Gastrocnemius medialis (tissue), 4 donors: ENCODE data around the gene FAM83F. TPM values are rescaled to one million over a fixed set of nuclear protein-coding genes. Genes with fewer than 3 reads are reported as not detected.

Experiments
- ATAC-seq, 2 donors: fragments of 150-250 bp; one replicate each; pipeline ENCODE4 v1.9.1; 2016
- DNase-seq, 2 donors: peaks; one replicate each; pipeline ENCODE4 v3.0.0-alpha.2; 2019
- H3K27ac ChIP-seq, 4 donors: fragments of 200-600 bp; sonication (generic); 1 replicate in 1 of 4; 2 replicates in 3 of 4; pipeline ENCODE4 v1.5.1; 2016 to 2018; ENCODE audit warnings: mild to moderate bottlenecking in 2 of 4, moderate library complexity in 1 of 4
- H3K27me3 ChIP-seq, 3 donors: fragments of 200-600 bp; sonication (generic) in 2 of 3; 1 replicate in 1 of 3; 2 replicates in 2 of 3; pipeline versions ENCODE4 v1.5.1 to v1.6.0; 2016 to 2019; ENCODE audit warnings: mild to moderate bottlenecking in 1 of 3, moderate library complexity in 1 of 3
- H3K36me3 ChIP-seq, 2 donors: fragments of 200-600 bp; sonication (generic) in 1 of 2; one replicate each; pipeline ENCODE4 v1.5.1; 2017 to 2018
- H3K4me1 ChIP-seq, 2 donors: fragments of 200-600 bp; sonication (generic) in 1 of 2; one replicate each; pipeline ENCODE4 v1.5.1; 2016 to 2017; ENCODE audit warnings: mild to moderate bottlenecking in 2 of 2
- H3K4me3 ChIP-seq, 4 donors: fragments of 200-600 bp; sonication (generic) in 3 of 4; 1 replicate in 1 of 4; 2 replicates in 3 of 4; pipeline ENCODE4 v1.5.1; 2016 to 2019; ENCODE audit warnings: mild to moderate bottlenecking in 2 of 4
- H3K9me3 ChIP-seq, 3 donors: fragments of 200-600 bp; sonication (generic) in 2 of 3; 1 replicate in 1 of 3; 2 replicates in 2 of 3; pipeline ENCODE4 v1.5.1; 2016 to 2019
- POLR2A ChIP-seq, 2 donors: fragments of 450-650 bp; IDR thresholded peaks; one replicate each; pipeline ENCODE4 v1.6.1; 2017; ENCODE audit warnings: antibody characterized with exemption in 2 of 2, mild to moderate bottlenecking in 2 of 2, moderate library complexity in 2 of 2
- in situ Hi-C, 4 donors: fragments of 200-750 bp; cut with MboI; loops; one replicate each; pipeline versions ENCODE4 v1.15.0 to v1.8.0; 2017; ENCODE audit warnings: low sequenced_read_pairs in 4 of 4
- intact Hi-C: fragments of 100-400 bp; cut with DNase I; formaldehyde crosslinking; loops from one replicate; pipeline ENCODE4 v1.15.1; 2023; ENCODE audit warnings: low total_unique reads
- total RNA-seq, 4 donors: library from RNA; depleted of rRNA; stranded (reverse); fragments of >200 nt; gene quantifications; one replicate each; pipeline versions ENCODE4 v1.1.0 to v1.2.3, GENCODE V29; 2016
- TF ChIP-seq, protein P1 (sequence below), 5 experiments: fragments of 450-650 bp in 3 of 5; fragments of 200-600 bp in 2 of 5; sonication (generic) in 2 of 5; IDR thresholded peaks in 4 of 5; conservative IDR thresholded peaks in 1 of 5; 1 replicate in 4 of 5; 2 replicates in 1 of 5; pipeline ENCODE4 v1.5.1; 2016 to 2019; ENCODE audit warnings: antibody characterized with exemption in 5 of 5, mild to moderate bottlenecking in 3 of 5, moderate library complexity in 3 of 5

FAM83F gene
- total RNA-seq, 4 donors from 2014 or later, result 0.02 to 0.15 (median 0.07) TPM; not detected in 1

GRCh38 chr22:39972641-39973040 is 22.1 kb upstream of the FAM83F start:
- DNase-seq (no peak), ATAC-seq (no peak)
- no peaks in the 10 kb centered on the region for H3K36me3 ChIP-seq
- H3K27me3 ChIP-seq, result peaks cover 13 to 30% (median 18%) of the 10 kb centered on the region in 3 donors
- H3K9me3 ChIP-seq, result no peaks in the 10 kb centered on the region
- H3K4me1 ChIP-seq, result peaks cover 0 to 7% of the 10 kb centered on the region in 2 donors
- no peak overlapping the region for H3K4me3 ChIP-seq
- in situ Hi-C loops, result no loop called here
- TF ChIP-seq, protein P1, sequence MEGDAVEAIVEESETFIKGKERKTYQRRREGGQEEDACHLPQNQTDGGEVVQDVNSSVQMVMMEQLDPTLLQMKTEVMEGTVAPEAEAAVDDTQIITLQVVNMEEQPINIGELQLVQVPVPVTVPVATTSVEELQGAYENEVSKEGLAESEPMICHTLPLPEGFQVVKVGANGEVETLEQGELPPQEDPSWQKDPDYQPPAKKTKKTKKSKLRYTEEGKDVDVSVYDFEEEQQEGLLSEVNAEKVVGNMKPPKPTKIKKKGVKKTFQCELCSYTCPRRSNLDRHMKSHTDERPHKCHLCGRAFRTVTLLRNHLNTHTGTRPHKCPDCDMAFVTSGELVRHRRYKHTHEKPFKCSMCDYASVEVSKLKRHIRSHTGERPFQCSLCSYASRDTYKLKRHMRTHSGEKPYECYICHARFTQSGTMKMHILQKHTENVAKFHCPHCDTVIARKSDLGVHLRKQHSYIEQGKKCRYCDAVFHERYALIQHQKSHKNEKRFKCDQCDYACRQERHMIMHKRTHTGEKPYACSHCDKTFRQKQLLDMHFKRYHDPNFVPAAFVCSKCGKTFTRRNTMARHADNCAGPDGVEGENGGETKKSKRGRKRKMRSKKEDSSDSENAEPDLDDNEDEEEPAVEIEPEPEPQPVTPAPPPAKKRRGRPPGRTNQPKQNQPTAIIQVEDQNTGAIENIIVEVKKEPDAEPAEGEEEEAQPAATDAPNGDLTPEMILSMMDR (IDR thresholded peaks at IDR 0.05 in 4 of 5, conservative IDR thresholded peaks at IDR 0.05 in 1 of 5), result no peak
- no peak for TF ChIP-seq POLR2A (IDR thresholded peaks at IDR 0.05)
- intact Hi-C loops, result no loop called here
- no peak overlapping the region for H3K27ac ChIP-seq

GRCh38 chr22:39973656-39974055 is 21.1 kb upstream of the FAM83F start:
- Histone ChIP-seq H3K27me3 (peaks cover 13 to 37% (median 18%) of the 10 kb centered on the region in 3 donors), H3K36me3 (no peaks in the 10 kb centered on the region), H3K4me3 (no peak overlapping the region), H3K4me1 (peaks cover 0 to 5% of the 10 kb centered on the region in 2 donors), H3K9me3 (no peaks in the 10 kb centered on the region), H3K27ac (no peak overlapping the region)
- in situ Hi-C loops, result no loop called here
- TF ChIP-seq, protein P1 (IDR thresholded peaks at IDR 0.05 in 4 of 5, conservative IDR thresholded peaks at IDR 0.05 in 1 of 5), result no peak
- no peak for TF ChIP-seq POLR2A (IDR thresholded peaks at IDR 0.05)
- DNase-seq (no peak), ATAC-seq (no peak)
- intact Hi-C loops, result no loop called here

DNA sequence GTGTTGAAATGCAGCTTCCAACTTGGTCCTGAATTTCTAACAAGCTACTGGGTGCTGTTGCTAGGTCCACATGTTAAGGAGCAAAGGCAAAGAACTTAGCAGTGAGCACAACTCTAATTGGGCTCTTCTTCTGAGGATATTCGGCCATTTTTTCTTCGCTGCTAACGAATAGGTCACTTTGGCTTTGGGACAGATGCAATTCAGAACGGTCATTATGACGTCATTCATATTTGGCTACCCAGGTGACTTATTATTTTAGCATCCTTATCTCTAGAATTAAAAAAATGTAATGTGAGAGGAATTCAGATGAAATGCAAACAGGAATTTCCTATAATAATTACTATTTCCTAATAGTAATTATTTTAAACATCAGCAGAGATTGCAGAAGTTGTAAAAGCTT is 20.7 kb upstream of the FAM83F start:
- Histone ChIP-seq H3K27ac (no peak overlapping the region), H3K36me3 (no peaks in the 10 kb centered on the region), H3K9me3 (no peaks in the 10 kb centered on the region), H3K4me3 (no peak overlapping the region), H3K27me3 (peaks cover 13 to 41% (median 18%) of the 10 kb centered on the region in 3 donors), H3K4me1 (peaks cover 0 to under 1% of the 10 kb centered on the region in 2 donors)
- no peak for DNase-seq
- no peak for TF ChIP-seq POLR2A (IDR thresholded peaks at IDR 0.05)
- TF ChIP-seq, protein P1 (IDR thresholded peaks at IDR 0.05 in 4 of 5, conservative IDR thresholded peaks at IDR 0.05 in 1 of 5), result no peak
- intact Hi-C loops, result no loop called here
- in situ Hi-C loops, result no loop called here
- ATAC-seq, result no peak

- Histone ChIP-seq H3K4me3 (no peak overlapping the region), H3K36me3 (no peaks in the 10 kb centered on the region), H3K4me1 (no peaks in the 10 kb centered on the region), H3K27me3 (peaks cover 1 to 28% (median 6%) of the 10 kb centered on the region in 3 donors), H3K9me3 (no peaks in the 10 kb centered on the region), H3K27ac (no peak overlapping the region)
- no peak for ATAC-seq
- TF ChIP-seq, protein P1 (IDR thresholded peaks at IDR 0.05 in 4 of 5, conservative IDR thresholded peaks at IDR 0.05 in 1 of 5), result no peak
- TF ChIP-seq POLR2A (IDR thresholded peaks at IDR 0.05), result no peak
- in situ Hi-C loops (no loop called here), intact Hi-C loops (no loop called here)
- no peak for DNase-seq
These were observed 15.7 kb upstream of the FAM83F start for GRCh38 chr22:39979048-39979447.

- TF ChIP-seq, protein P1 (IDR thresholded peaks at IDR 0.05 in 4 of 5, conservative IDR thresholded peaks at IDR 0.05 in 1 of 5), result no peak
- no peak for TF ChIP-seq POLR2A (IDR thresholded peaks at IDR 0.05)
- H3K4me1 ChIP-seq, result no peaks in the 10 kb centered on the region
- peaks cover 0 to 28% (median 6%) of the 10 kb centered on the region in 3 donors for H3K27me3 ChIP-seq
- no peaks in the 10 kb centered on the region for H3K9me3 ChIP-seq
- in situ Hi-C loops (no loop called here), intact Hi-C loops (no loop called here)
- no peaks in the 10 kb centered on the region for H3K36me3 ChIP-seq
- no peak overlapping the region for H3K27ac ChIP-seq
- no peak overlapping the region for H3K4me3 ChIP-seq
- no peak for DNase-seq
- no peak for ATAC-seq
These were observed 15.3 kb upstream of the FAM83F start for GRCh38 chr22:39979458-39979857.
